ENCODE data around the gene PRR5.

Gene PRR5

GRCh38 chr22:44721213-44721612 is 19.2 kb downstream of the PRR5 start:
- no peak for DNase-seq

GRCh38 chr22:44722611-44723010 is 20.6 kb downstream of the PRR5 start:
- no peak for DNase-seq

GRCh38 chr22:44723801-44724200 is 21.8 kb downstream of the PRR5 start:
- DNase-seq: peak; percentile 27

- DNase-seq: no peak
Measured at GRCh38 chr22:44724416-44724815, 22.4 kb downstream of the PRR5 start.

GRCh38 chr22:44724859-44725258 is 22.9 kb downstream of the PRR5 start:
- DNase-seq: no peak

GRCh38 chr22:44726439-44726838 is 24.4 kb downstream of the PRR5 start:
- DNase-seq: no peak

- DNase-seq: no peak
Measured at GRCh38 chr22:44727148-44727547, 25.1 kb downstream of the PRR5 start.

- no peak for DNase-seq
Measured at GRCh38 chr22:44727709-44728108, 25.7 kb downstream of the PRR5 start.

- DNase-seq: no peak
Measured at GRCh38 chr22:44728761-44729324, 26.8 kb downstream of the PRR5 start.

GRCh38 chr22:44729391-44730021 is 27.5 kb downstream of the PRR5 start:
- no peak for DNase-seq

GRCh38 chr22:44730022-44730393 is 28.0 kb downstream of the PRR5 start:
- DNase-seq: no peak

GRCh38 chr22:44730490-44731356 is 28.7 kb downstream of the PRR5 start:
- no peak for DNase-seq

- DNase-seq: no peak
Measured at GRCh38 chr22:44731357-44731970, 29.5 kb downstream of the PRR5 start.

GRCh38 chr22:44732017-44732561 is 30.1 kb downstream of the PRR5 start:
- DNase-seq: no peak

- DNase-seq: no peak
Measured at GRCh38 chr22:44732661-44733060, 30.7 kb downstream of the PRR5 start.

- DNase-seq: no peak
Measured at GRCh38 chr22:44733426-44734106, 31.6 kb downstream of the PRR5 start.

GRCh38 chr22:44734278-44734677 is 32.3 kb downstream of the PRR5 start:
- no peak for DNase-seq

GRCh38 chr22:44734801-44735517 is 33.0 kb downstream of the PRR5 start:
- DNase-seq: no peak

GRCh38 chr22:44735518-44736428 is 33.8 kb downstream of the PRR5 start:
- peak; percentile 79 for DNase-seq

- no peak for DNase-seq
Measured at GRCh38 chr22:44736581-44737405, 34.8 kb downstream of the PRR5 start.

All from CD4-positive, alpha-beta T cell treated with Interleukin-17A for 1 hour (primary cell).